HG03064 (cell line): ENCODE data around the gene PRIMPOL.
A peak's percentile ranks its signal among the peaks of the same experiment; 100 is the strongest.
"Not testable (repeated sequence)": the region's sequence is repeated elsewhere in the genome, so short reads cannot be mapped to it uniquely, and the experiment has no call there.

Experiments used
- ATAC-seq: cut with Tn5 transposase; IDR thresholded peaks from one replicate; pipeline ENCODE4 v1.9.1; 2021; ENCODE audit warnings: low read depth; ENCODE audit not compliant: unreplicated experiment

PRIMPOL gene, protein sequence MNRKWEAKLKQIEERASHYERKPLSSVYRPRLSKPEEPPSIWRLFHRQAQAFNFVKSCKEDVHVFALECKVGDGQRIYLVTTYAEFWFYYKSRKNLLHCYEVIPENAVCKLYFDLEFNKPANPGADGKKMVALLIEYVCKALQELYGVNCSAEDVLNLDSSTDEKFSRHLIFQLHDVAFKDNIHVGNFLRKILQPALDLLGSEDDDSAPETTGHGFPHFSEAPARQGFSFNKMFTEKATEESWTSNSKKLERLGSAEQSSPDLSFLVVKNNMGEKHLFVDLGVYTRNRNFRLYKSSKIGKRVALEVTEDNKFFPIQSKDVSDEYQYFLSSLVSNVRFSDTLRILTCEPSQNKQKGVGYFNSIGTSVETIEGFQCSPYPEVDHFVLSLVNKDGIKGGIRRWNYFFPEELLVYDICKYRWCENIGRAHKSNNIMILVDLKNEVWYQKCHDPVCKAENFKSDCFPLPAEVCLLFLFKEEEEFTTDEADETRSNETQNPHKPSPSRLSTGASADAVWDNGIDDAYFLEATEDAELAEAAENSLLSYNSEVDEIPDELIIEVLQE

DNA sequence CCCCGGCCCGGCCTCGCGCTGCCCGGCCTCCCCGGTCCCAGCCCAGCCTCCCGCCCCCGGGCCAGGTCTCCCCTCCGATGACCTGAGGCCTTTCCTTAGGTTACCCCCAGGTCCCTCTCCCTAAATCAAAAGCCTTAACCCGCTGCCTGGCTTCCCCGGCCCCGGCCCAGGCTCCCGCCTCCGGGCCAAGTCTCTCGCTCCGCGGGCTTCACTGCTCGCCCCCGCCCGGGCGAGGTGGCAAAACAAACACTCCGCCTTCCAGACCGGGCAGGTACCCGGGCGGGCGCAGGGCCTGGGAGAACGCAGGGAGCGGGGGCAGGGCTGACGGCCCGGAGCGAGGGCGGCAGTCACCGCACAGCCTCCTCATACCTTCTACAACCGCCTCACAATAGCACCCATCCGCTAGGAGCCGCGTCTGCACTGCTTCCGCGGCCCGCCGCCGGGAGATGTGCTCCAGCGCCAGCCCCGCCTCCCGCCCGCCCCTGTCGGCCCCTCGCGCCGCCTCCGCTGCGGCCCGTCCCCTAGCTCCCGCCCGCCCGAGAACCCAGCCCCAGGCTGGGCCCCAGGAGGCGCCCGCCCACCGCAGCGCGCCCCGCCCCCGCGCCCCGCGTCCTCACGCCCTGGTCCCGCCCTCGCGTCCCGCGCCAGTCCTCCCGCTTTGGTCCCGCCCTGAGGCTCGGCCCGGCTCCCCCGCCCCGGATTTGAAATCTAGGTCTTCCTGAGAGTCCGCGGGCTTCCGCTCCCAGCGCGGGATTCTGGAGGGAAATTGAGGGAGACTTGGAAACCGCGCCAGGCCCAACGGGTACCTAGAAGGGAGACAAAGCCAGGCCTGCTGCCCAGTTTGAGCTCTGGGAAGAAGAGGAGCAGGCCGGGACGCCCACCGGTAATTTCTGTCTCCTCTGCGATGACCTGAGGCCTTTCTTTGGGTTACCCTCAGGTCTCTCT, at the start of gene PRIMPOL, which contains the start of gene CASP3:
PRIMPOL (plus strand) TSS at position 713 of the 945 bp plus-strand sequence. CDS start 7,403 bp downstream, outside the sequence.
CASP3 (minus strand) TSS at position 422 of the 945 bp plus-strand sequence. CDS start 10,994 bp downstream, outside the sequence.
- peak; percentile 86 for ATAC-seq

DNA sequence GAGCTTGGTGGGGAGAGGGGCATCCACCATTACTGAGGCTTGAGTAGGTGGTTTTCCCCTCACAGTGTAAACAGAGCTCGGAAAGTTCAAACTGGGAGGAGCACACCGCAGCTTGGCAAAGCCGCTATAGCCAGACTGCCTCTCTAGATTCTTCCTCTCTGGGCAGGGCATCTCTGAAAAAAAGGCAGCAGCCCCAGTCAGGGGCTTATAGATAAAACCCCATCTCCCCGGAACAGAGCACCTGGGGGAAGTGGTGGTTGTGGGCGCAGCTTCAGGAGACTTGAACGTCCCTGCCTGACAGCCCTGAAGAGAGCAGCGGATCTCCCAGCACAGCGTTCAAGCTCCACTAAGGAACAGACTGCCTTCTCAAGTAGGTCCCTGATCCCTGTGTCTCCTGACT, 48.6 kb upstream of the PRIMPOL start:
- not testable (repeated sequence) for ATAC-seq

DNA sequence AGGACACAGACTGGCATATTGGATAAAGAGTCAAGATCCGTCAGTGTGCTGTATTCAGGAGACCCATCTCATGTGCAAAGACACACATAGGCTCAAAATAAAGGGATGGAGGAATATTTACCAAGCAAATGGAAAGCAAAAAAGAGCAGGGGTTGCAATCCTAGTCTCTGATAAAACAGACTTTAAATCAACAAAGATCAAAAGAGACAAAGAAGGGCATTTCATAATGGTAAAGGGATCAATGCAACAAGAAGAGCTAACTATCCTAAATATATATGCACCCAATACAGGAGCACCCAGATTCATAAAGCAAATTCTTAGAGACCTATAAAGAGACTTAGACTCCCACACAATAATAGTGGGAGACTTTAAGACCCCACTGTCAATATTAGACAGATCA, 46.7 kb upstream of the PRIMPOL start:
- ATAC-seq: not testable (repeated sequence)

DNA sequence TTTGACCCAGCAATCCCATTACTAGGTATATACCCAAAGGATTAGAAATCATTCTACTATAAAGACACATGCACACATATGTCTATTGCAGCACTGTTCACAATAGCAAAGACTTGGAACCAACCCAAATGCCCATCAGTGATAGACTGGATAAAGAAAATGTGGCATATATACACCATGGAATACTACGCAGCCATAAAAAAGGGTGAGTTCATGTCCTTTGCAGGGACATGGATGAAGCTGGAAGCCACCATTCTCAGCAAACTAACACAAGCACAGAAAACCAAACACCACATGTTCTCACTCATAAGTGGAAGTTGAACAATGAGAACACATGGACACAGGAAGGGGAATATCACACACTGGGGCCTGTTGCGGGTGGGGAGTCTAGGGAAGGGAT, 42.1 kb upstream of the PRIMPOL start:
- ATAC-seq: not testable (repeated sequence)

DNA sequence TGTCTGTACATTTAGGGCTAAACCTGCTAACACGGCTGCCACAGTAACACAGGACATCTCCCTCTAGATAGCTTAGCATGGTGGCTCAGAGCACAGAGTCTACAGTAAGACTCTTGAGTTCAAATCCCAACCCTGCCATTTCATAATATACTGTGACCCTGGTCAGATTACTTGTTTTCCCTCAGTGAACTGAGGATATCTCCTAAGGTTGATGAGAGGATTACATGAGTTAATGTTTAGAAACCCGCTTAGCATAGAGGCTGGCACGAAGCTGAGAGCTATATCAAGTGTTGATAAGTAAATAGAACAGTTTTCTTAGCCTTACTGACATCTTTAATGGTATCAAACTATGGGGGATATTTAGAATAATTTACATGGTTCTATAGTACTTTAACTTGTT, 37.5 kb upstream of the PRIMPOL start:
- no peak for ATAC-seq

DNA sequence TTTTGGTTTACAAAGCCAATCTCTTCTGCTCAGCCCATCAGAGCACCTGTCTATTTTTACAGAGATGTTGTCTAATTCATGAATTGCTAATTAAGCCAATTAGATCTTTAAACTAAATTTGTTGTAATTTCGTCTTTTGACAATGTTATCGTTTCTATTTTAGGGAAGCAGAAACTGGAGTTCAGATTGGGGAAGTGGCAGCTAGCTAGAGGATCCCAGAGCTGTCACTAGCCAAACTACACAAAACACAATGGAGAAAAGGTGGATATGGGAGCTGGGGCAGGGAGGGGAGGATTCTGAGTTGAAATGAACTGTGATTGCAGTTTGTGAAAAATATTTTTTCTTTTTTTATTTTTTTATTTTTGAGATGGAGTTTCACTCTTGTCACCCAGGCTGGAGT, 36.1 kb upstream of the PRIMPOL start:
- ATAC-seq: no peak

DNA sequence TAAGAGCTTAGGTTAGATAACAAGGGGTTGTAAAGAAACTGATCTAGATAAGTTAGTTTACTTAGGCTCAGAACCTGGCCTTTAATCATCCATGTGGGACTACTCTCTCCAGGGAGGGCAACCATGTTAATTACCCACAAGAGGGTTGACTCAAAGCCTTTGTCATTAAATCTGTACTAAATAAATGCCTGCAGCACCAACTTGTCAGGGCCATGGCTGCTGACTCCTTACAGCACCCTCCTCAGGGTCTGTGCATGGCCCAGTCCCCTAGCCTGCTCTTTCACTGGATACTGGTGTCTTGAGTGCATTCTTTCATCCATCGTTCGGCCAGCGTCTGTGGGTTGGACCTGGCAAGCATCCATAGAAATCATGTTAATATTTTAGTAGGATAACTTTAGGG, 35.0 kb upstream of the PRIMPOL start:
- no peak for ATAC-seq

DNA sequence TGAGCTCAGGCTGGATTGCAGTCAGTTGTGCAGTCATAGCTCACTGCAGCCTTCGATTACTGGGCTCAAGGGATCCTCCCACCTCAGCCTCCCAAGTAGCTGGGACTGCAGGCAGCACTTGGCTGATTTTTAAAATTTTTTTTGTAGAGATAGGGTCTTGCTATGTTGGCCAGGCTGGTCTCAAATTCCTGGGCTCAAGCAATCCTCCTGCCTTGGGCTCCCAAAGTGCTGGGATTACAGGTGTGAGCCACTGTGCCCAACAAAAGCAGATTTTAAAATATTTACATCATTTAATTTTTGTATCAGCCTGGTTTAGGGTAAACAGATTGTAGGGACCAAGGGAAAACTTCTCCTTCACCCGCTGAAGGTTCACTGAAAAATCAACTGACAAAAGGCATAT, 33.4 kb upstream of the PRIMPOL start:
- ATAC-seq: not testable (repeated sequence)

DNA sequence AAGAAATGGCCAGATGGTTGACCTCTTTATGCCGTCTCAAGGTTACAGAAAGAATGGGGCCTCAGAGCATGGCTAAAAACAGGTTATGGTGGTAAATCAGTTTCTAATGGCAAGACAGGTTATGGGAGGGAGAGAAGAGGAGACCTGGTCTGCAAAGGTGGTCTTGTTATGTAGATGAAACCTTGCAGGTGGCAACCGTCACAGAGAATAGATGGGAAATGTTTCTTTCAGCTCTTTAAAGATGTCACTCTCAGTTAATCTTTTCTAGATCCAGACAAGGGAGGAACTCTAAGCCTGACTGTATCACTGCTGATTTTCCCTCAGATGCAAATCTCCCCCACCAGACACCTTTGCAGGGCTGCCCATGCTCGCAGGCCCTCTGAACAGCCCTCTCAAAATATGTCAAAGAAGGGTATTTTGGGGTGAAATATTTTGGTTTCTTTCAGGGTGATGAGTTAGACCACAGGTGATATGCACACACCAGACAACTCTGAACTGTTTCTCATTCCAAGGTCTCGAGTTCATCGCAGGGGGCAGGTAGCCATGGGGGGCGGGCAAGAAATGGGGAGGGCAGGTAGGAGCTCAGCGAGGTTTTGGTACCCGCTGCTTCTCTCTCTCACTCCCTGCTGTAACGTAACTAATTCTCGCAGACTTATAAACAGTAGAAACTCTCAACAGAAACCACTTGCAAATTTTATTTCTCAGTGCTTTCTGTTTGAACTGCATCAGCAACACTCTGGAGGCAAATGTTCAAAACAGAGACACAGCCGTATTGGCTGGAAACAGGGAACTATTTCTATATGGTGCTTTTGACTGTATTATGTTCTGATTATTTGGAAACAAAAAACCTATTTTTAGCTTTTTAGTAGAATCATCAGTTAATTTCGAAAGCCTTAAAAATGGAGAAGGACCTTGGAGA, 32.6 kb upstream of the PRIMPOL start:
- ATAC-seq: peak; percentile 85

DNA sequence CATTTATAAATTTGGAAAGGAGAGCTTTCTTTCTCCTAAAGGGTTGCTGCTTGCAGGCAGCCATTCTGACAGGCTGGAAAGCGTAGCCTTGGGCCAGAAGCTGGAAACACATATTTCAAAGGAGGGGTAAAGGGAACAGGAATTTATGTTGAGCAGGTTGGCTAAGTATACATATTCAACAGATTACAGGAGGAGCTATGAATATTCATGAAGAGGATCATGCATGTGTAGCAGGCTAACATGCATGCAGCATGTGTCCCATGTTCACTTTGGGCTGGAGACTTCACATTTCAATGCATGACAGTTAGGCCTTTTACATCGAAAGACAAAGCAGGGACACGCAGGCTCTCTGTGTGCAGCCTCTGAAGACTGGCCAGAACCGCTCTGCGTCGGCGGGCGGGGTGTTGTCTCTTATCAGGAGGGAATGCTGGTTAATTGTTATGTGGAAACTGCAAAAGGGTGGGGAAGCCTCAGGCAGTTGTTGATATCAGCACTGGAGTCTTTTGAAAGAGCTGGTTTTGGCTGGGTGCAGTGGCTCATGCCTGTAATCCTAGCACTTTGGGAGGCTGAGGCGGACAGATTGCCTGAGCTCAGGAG, 31.8 kb upstream of the PRIMPOL start:
- ATAC-seq: no peak

DNA sequence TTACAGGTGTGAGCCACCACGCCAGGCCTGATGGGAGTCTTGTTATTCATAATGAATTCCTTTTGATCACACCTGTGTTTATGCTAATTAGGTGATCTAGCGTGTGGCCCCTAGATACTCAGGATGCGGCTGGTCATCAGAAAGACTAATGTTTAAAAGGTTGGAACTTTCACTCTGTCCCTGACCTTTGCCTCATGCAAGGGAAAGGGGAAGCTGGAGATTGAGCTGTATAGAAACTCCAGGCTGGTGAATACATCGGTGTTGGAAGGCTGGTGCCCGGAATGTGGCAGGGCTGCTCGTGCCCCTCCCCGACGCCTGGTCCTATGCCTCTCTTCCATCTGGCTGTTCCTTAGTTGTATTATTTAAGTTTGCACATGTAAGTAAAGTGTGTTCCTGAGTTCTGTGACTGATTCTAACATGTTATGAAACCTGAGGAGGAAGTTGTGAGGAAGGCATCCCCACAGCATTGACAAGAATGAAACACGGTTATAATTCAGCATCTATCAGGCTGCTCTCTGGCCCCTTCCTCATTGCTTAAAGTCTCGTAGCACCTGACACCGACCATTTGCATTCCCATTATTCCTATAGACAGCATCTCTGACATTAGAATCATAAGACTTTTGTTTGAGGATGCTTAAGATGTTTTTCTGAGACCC, 29.2 kb upstream of the PRIMPOL start:
- no peak for ATAC-seq

DNA sequence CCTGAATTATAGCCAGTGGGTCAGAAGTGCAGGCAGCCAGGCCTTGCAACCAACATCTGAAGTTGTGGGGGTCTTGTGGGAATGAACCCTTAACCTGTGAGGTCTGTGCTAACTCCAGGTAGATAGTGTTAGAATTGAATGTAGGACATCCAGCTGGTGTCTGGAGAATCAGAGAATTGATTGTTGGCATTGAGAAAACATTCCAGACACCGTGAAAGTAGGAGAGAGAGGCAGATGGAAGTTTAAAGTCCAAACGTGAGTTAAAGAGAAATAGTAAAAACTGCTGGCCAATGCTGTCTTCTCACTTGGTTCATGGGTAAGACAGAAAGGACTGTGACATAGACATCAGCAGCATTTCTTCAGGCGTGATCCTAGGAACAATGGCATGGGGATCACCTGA, 28.0 kb upstream of the PRIMPOL start:
- ATAC-seq: no peak

DNA sequence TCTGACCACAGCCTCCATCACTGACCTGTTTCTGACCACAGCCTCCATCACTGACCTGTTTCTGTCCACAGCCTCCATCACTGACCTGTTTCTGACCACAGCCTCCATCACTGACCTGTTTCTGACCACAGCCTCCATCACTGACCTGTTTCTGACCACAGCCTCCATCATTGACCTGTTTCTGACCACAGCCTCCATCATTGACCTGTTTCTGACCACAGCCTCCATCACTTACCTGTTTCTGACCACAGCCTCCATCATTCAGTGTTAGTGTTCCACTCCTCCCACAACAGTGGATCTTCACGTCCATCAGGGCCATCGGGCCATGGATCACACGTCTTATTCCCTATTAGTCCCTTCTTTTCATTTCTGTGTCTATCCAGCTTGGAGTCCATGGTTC, 25.0 kb upstream of the PRIMPOL start:
- ATAC-seq: not testable (repeated sequence)

DNA sequence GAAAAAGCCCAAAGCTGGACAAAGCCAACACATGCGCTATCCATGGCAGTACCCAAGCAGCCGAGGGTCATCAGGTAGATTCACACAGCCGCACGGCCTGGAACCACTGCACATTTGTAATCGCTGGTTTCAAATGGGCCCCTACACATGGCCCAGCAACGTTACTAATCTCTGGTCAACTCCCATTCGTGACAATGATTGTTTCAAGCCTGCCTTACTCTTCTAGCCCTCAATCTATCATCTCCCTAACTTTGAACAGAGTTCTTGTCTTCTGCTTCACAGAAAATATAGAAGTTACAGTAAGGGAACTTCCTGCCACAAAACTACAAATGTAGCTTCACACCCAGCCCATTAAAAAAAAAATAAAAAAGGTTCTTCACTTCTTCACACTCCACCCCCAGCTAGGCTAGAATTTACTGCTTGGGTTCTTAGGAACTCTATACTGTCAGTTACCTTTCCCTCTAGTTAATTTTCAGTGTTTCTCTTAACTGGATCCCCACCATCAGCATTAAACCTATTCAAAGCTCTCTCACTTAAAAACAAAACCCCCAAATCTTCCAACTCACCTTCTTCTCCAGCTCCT, 24.5 kb upstream of the PRIMPOL start:
- ATAC-seq: no peak

DNA sequence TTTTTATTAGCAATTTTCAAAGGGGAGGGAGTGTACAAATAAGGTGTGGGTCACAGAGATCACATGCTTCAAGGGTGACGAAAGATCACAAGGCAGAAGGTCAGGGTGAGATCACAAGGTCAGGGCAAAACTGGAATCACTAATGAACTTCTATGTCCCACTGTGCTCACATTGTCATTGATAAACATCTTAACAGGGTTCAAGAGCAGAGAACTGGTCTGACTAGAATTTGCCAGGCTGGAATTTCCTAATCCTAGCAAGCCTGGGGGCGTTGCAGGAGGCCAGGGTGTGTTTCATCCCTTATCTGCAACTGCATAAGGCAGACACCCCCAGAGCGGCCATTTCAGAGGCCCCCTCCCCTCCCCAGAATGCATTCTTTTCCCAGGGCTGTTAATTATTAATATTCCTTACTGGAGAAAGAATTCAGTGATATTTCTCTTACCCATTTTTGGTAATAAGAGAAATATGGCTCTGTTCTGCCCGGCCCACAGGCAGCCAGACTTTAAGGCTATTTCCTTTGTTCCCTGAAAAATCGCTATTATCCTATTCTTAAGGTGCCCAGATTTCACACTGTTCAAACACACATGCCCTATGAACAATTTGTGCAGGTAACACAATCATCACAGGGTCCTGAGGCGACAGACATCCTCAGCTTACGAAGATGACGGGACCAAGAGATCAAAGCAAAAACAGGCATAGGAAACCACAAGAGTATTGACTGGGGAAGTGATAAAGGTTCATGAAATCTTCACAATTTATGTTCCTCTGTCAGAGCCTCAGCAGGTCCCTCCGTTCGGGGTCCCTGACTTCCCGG, 23.5 kb upstream of the PRIMPOL start:
- not testable (repeated sequence) for ATAC-seq

DNA sequence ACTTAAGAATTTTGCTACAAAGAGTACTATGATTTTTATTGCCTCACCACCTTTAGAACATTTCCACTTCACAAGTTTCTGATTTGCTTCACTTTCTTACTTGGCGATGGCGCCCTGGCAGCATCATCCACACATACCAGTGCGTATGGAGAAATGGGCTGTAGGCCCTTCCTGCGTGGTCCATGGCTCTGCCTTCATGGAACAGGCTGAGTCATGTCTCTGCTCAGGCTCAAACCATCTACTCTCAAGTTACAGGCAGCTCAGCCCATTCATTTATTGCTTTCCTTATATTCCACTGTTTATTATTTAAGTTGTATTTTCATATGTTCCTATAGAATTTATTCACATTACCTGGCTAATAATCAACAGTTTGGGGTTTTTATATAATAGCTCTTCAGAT, 21.4 kb upstream of the PRIMPOL start:
- no peak for ATAC-seq

DNA sequence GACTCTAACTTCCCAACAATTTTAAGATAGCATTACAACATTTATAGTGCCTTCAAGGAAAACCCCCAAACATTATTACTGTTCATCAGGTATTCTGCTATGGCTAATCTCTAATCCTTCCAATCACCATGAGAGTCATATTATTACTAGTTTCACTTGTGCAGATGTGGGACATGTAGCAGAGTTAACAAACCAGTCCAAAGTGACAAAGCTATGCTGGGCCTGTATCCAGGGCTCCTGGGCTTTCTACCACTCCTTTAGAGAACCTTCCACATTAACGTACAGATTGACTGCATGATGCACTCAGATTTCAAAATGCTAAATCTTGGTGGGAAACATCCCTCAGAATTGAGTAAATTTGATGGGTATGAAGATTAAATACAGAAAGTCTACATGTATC, 16.7 kb upstream of the PRIMPOL start:
- ATAC-seq: no peak

DNA sequence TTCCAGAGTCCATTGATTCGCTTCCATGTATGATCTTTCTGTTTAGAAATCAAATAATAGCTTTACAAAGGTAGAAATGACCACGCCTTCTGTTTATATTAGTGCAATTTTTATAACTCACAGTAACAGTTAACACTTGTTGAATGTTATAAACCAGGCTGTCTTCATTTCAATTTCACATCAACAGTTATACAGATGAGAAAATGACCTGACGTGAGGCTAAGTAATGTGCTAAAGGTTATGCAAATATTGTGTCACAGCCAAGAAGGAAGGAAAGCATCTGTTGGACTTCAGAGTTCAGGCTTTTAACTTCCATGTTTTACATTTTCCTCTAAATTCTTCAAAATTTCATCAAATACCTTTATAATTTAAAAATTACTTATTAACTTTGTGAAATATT, 14.2 kb upstream of the PRIMPOL start:
- no peak for ATAC-seq
